ENCODE measurements around the gene NF2.

- TF ChIP-seq EZH2 (IDR thresholded peaks at IDR 0.05; ENCODE audit: low read length, unreplicated experiment), result no peak
- no peak for TF ChIP-seq CTCF (conservative IDR thresholded peaks at IDR 0.05; ENCODE audit: low read depth, low read length)
Observed at GRCh38 chr22:29555065-29555644, 48.3 kb upstream of the NF2 start.
